Peyer's patch (tissue), 4 donors: ENCODE data around the gene KCTD11. TPM values are rescaled to one million over a fixed set of nuclear protein-coding genes. Genes with fewer than 3 reads are reported as not detected.

ENCODE experiments used
- DNase-seq, 3 donors: peaks; one replicate each; pipeline ENCODE4 v3.0.0-alpha.2; 2017 to 2019
- H3K27ac ChIP-seq, 4 donors: fragments of 200-600 bp; sonication (generic); one replicate each; pipeline ENCODE4 v1.5.1; 2016 to 2019
- H3K27me3 ChIP-seq, 2 donors: fragments of 200-600 bp; sonication (generic); one replicate each; pipeline ENCODE4 v1.5.1; 2019
- H3K36me3 ChIP-seq, 3 donors: fragments of 200-600 bp; sonication (generic); one replicate each; pipeline ENCODE4 v1.5.1; 2016 to 2019
- H3K4me1 ChIP-seq, 4 donors: fragments of 200-600 bp; sonication (generic); one replicate each; pipeline ENCODE4 v1.5.1; 2016 to 2019
- H3K4me3 ChIP-seq, 4 donors: fragments of 200-600 bp; sonication (generic); 1 replicate in 3 of 4; 2 replicates in 1 of 4; pipeline ENCODE4 v1.5.1; 2016 to 2019; ENCODE audit warnings: mild to moderate bottlenecking in 1 of 4
- H3K9me3 ChIP-seq, 4 donors: fragments of 200-600 bp; sonication (generic); one replicate each; pipeline ENCODE4 v1.5.1; 2016 to 2019; ENCODE audit warnings: mild to moderate bottlenecking in 1 of 4
- CTCF ChIP-seq, 6 experiments: fragments of 450-650 bp in 4 of 6; fragments of 200-600 bp in 2 of 6; sonication (generic) in 1 of 6; IDR thresholded peaks; one replicate each; pipeline ENCODE4 v1.5.1; 2017 to 2019; ENCODE audit warnings: antibody characterized with exemption in 6 of 6, mild to moderate bottlenecking in 3 of 6, moderate library complexity in 1 of 6
- POLR2A ChIP-seq, 2 donors: fragments of 450-650 bp; IDR thresholded peaks; one replicate each; pipeline ENCODE4 v1.5.1; 2017; ENCODE audit warnings: antibody characterized with exemption in 2 of 2, mild to moderate bottlenecking in 2 of 2, moderate library complexity in 2 of 2
- total RNA-seq, 4 donors: library from RNA; depleted of rRNA; stranded (reverse); fragments of >200 nt; gene quantifications; one replicate each; pipeline ENCODE4 v1.1.0, GENCODE V29; 2016

Gene KCTD11
- total RNA-seq, 4 donors from 2014 or later, result 2.5 to 8.9 (median 7.1) TPM

GRCh38 chr17:7343250-7343649, 8.7 kb upstream of the KCTD11 start:
- no peak for TF ChIP-seq POLR2A (IDR thresholded peaks at IDR 0.05)
- TF ChIP-seq CTCF (IDR thresholded peaks at IDR 0.05), result no peak

GRCh38 chr17:7346761-7347614, 5.0 kb upstream of the KCTD11 start:
- Histone ChIP-seq H3K36me3 (no peaks in the 10 kb centered on the region), H3K4me1 (peaks cover 5 to 20% (median 15%) of the 10 kb centered on the region in 4 donors), H3K9me3 (no peaks in the 10 kb centered on the region), H3K27me3 (no peaks in the 10 kb centered on the region), H3K27ac (no peak overlapping the region), H3K4me3 (no peak overlapping the region)
- no peak for DNase-seq
- no peak for TF ChIP-seq CTCF (IDR thresholded peaks at IDR 0.05)

More at GRCh38 chr17:7343250-7343649, 8.7 kb upstream of the KCTD11 start:
- no peak for DNase-seq
- H3K27me3 ChIP-seq, result no peaks in the 10 kb centered on the region
- peaks cover 0 to 3% (median 0%) of the 10 kb centered on the region in 4 donors for H3K4me1 ChIP-seq
- H3K36me3 ChIP-seq, result no peaks in the 10 kb centered on the region
- no peaks in the 10 kb centered on the region for H3K9me3 ChIP-seq
- H3K4me3 ChIP-seq, result no peak overlapping the region
- H3K27ac ChIP-seq, result no peak overlapping the region

GRCh38 chr17:7347630-7348477, 4.1 kb upstream of the KCTD11 start:
- TF ChIP-seq POLR2A (IDR thresholded peaks at IDR 0.05), result no peak
- TF ChIP-seq CTCF (IDR thresholded peaks at IDR 0.05), result no peak
- Histone ChIP-seq H3K36me3 (no peaks in the 10 kb centered on the region), H3K4me1 (peaks cover 5 to 22% (median 19%) of the 10 kb centered on the region in 4 donors), H3K9me3 (no peaks in the 10 kb centered on the region), H3K27me3 (no peaks in the 10 kb centered on the region), H3K4me3 (no peak overlapping the region), H3K27ac (no peak overlapping the region)
- no peak for DNase-seq

- H3K4me3 ChIP-seq, result no peak overlapping the region
- no peak overlapping the region for H3K27ac ChIP-seq
- H3K36me3 ChIP-seq, result no peaks in the 10 kb centered on the region
- TF ChIP-seq CTCF (IDR thresholded peaks at IDR 0.05) (no peak), POLR2A (IDR thresholded peaks at IDR 0.05) (no peak)
- DNase-seq, result no peak
- H3K27me3 ChIP-seq, result no peaks in the 10 kb centered on the region
- H3K4me1 ChIP-seq, result peaks cover 5 to 29% (median 24%) of the 10 kb centered on the region in 4 donors
- no peaks in the 10 kb centered on the region for H3K9me3 ChIP-seq
Observed at GRCh38 chr17:7348478-7349242, 3.3 kb upstream of the KCTD11 start.

- Histone ChIP-seq H3K36me3 (no peaks in the 10 kb centered on the region), H3K4me3 (peak overlapping the region; percentile 66 to 84 (median 74)), H3K27me3 (no peaks in the 10 kb centered on the region), H3K9me3 (no peaks in the 10 kb centered on the region), H3K27ac (peak overlapping the region; percentile 83 to 98 (median 96)), H3K4me1 (peaks cover 5 to 54% (median 24%) of the 10 kb centered on the region in 4 donors)
- DNase-seq, result no peak
- no peak for TF ChIP-seq POLR2A (IDR thresholded peaks at IDR 0.05)
- peak in 3 of 6 experiments; percentile 41 to 54 (median 52) for TF ChIP-seq CTCF (IDR thresholded peaks at IDR 0.05)
Observed at GRCh38 chr17:7352503-7352889, 534 bp downstream of the KCTD11 start.
